CD1c-positive myeloid dendritic cell (primary cell): ENCODE results near the gene SLC17A3.

Source experiments
- DNase-seq: peaks from one replicate; pipeline ENCODE4 v3.0.0-alpha.2; 2016; ENCODE audit errors: extremely low spot score

SLC17A3 gene

GRCh38 chr6:25835442-25836283 is 38.4 kb downstream of the SLC17A3 start:
- no peak for DNase-seq

GRCh38 chr6:25834950-25835349 is 39.1 kb downstream of the SLC17A3 start:
- DNase-seq, result no peak

- no peak for DNase-seq
These were observed 40.9 kb downstream of the SLC17A3 start for GRCh38 chr6:25833136-25833535.

GRCh38 chr6:25832670-25833069 is 41.4 kb downstream of the SLC17A3 start:
- no peak for DNase-seq

- DNase-seq, result no peak
These were observed 41.8 kb downstream of the SLC17A3 start for GRCh38 chr6:25832307-25832662.

- DNase-seq, result no peak
These were observed 42.3 kb downstream of the SLC17A3 start, which contains the start of gene SLC17A1 for GRCh38 chr6:25831532-25832306. Gene SLC17A1, minus strand, starts transcription at chr6:25832052. Its CDS starts 1,495 bp downstream, at chr6:25830557.

GRCh38 chr6:25830458-25830857 is 43.6 kb downstream of the SLC17A3 start:
- no peak for DNase-seq

- DNase-seq, result no peak
These were observed 44.7 kb downstream of the SLC17A3 start for GRCh38 chr6:25829375-25829774.

GRCh38 chr6:25821341-25821740 is 52.7 kb downstream of the SLC17A3 start:
- no peak for DNase-seq

GRCh38 chr6:25816252-25816651 is 57.8 kb downstream of the SLC17A3 start:
- no peak for DNase-seq

- no peak for DNase-seq
These were observed 58.8 kb downstream of the SLC17A3 start for GRCh38 chr6:25815194-25815593.

GRCh38 chr6:25804804-25805203 is 69.2 kb downstream of the SLC17A3 start:
- DNase-seq, result no peak

GRCh38 chr6:25801436-25801835 is 72.6 kb downstream of the SLC17A3 start:
- DNase-seq, result no peak
